NCI-H82 treated with DMSO at 0.1 percent for 48 hours (cell line): Measurements from ENCODE around the gene MLLT11.

Experiments used
- DNase-seq: peaks from one replicate; lab custom pipeline; 2025; ENCODE audit not compliant: unreplicated experiment; lab: John Stamatoyannopoulos, UW

The MLLT11 gene, protein sequence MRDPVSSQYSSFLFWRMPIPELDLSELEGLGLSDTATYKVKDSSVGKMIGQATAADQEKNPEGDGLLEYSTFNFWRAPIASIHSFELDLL

DNA sequence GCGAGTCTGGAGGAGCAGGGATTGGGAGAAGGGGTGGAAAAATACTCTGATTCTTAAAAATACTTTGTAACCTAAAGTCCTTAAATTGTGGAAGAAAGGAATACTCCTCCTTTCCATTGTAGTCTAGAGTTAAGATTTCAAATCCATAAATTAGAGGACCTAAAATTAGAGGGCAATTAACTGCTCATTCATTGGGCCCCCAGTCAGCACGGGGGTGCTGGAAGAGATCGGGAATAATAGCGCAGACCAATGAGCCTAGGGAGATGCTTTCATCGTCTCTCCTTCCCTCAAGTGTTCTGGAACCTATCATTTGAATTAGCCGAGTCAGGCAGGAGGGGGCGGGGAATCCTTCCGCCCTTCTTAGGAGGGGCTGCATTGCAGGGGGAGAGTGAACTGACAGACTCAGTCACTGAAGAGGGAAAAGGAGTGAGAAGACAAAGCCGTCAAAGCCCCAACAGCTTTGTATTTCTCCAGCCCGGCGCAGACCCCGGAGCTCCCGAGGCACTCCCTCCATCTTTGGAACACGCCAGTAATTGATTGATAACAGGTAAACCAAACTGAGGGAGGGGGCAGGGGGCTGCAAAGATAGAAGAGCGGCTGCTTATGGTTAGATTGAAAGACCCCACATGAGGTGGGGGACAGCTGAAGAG lies at the start of gene MLLT11:
Gene MLLT11, plus strand, starts transcription at position 391 of the 650 bp plus-strand sequence. CDS start 6,828 bp downstream, outside the sequence.
- DNase-seq = peak; percentile 89

DNA sequence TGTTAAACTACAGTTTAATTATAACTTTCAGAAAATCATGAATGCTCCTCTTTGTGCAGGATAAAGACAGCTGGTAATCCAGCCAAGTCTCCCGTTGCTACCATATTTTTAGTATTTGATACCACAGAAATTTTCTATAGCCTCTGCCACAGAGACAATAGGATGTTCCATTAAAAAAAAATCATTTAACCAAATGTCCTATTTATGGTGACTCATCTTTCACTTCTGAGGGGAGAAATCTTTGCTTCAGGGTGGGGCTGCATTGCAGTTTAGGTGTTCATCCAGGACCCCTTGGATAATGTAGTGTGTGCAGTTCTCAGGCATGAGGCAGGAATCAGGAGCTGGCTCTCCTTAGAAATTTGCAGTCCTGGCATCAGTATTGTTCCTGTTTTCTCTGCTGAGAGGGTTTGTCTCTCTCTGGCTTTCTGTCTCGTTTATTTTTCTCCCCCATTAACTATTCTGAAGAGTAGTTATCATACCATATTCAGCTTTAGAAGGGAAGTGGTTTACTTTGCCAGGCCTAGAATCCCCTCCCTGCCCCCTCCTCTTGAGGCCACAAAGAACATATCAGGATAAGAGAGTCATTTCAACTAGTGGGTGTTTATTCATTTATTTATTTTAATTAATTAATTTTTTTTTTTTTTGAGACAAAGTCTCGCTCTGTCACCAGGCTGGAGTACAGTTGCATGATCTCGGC lies 48.9 kb upstream of the MLLT11 start:
- no peak for DNase-seq

DNA sequence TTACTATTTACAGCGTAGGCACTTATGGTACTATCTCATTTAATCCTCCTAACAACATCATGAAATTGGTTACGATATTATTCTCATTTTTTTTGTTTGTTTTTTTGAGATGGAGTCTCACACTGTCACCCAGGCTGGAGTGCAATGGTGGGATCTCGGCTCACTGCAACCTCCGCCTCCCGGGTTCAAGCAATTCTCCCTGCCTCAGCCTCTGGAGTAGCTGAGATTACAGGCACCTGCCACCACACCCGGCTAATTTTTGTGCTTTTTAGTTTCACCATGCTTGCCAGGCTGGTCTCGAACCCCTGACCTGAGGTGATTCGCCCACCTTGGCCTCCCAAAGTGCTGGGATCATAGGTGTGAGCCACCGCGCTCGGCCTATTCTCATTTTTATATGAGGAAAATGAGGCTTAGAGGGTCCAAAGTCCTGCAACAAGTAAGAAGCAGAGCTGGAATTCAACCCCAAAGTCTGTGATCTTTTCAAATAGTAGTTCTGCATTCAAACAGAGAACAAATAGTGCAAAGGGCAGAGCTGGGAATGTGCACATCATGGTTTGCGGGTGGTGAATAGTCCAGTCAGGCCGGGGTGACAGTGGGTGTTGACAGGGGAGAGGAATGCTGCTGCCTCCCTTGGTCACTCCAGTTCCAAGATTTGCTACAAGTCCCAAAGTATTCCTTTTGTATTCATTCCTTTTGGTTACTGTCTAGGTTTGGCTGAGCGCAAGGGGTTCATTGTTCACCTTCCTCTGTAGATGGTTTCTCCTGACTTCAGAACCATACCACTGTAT lies 47.3 kb upstream of the MLLT11 start:
- DNase-seq = no peak

DNA sequence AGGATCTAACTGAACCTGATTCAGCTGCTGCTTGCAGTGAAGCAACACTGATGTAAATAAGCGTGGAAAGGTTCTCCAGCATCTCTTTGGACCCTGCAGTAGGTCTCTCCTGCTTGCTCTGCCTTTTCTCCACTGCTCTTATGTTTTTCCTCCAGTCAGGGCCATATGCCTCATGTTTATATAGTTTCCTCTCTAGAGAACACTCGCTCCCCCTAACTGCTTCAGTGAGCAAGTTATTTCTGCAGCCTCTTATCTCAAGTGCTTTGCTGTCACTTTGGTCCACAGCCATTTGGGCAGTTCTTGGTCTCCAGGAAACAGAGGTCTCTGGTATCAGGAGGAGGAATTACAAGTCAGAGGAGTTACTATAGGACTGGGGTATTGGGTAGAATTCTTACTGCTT lies 46.7 kb upstream of the MLLT11 start:
- no peak for DNase-seq

DNA sequence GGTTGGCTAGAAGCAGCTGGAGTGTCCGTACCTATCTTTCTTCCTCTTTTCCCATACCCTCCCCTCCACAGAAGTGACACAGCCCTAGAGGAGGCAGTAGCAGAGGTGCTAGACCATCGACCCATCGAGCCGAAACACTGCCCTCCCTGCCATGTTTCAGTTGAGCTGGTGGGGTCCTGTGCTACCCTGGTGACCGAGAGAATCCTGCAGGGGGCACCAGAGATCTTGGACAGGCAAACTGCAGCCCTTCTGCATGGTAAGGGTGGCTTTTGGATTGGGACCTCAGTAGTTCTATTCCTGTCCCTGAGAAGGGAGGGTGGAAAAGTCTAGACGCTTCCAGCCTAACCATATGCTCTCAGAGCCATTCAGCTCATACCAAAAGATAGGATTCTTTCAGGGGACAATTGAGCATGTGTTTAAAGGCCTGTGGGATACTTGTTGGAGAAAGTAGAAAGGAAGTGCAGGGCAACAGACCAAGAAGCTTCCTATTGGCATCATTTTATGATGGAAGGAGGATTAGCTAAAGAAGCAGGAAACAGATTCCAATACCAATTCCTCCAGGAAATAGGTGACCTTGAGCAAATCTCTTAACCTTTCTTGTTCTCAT lies 35.6 kb upstream of the MLLT11 start:
- DNase-seq = peak; percentile 31

DNA sequence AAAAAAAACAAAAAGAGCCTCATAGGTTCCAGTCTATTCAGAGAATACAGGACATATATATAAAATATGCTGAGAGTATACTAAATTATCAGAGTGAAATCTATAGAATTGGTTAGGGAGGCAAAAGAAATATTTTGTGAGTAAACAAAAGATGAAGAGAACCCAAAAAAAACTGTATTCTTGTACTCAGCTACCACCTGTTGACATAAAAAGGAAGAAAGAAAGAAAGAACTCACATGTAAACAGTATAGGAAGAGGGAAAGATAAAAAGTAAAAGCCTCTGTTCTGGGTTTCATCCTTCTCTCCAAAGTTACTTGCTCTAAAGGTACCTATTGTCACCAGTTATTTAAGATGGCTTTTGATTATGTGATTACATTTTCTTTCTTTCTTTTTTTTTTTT lies 33.7 kb upstream of the MLLT11 start:
- no peak for DNase-seq

DNA sequence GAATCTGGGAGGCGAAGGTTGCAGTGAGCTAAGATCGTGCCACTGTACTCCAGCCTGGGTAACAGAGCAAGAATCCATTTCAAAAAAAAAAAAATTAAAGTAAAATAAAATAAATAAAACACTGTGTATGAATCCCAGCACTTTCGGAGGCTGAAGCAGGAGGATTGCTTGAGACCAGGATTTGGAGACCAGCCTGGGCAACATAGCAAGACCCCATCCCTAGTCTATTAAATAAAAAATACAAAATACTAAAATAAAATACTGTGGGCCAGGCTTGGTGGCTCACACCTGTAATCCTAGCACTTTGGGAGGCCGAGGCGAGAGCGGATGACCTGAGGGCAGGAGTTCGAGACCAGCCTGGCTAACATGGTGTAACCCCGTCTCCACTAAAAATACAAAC lies 28.0 kb upstream of the MLLT11 start:
- no peak for DNase-seq

DNA sequence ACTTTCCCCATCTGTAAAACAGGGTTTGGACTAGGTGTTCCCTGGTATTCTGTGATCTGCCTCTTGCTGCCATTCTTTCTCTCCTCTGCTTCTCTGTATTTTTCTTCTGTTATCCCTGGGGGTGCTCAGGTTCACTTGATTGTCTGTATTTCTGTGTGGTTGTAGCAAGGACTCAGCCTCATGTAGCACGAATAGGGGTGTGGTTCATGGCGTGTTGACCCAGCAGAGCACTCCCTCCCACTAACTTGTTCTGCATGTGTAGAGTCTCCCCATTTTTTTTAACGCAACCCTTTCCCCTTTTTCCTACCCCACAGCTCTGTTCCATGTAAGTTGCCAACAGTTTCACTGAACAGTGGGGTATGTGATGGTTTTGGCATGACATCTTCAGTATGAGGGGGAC lies 25.0 kb upstream of the MLLT11 start:
- no peak for DNase-seq

DNA sequence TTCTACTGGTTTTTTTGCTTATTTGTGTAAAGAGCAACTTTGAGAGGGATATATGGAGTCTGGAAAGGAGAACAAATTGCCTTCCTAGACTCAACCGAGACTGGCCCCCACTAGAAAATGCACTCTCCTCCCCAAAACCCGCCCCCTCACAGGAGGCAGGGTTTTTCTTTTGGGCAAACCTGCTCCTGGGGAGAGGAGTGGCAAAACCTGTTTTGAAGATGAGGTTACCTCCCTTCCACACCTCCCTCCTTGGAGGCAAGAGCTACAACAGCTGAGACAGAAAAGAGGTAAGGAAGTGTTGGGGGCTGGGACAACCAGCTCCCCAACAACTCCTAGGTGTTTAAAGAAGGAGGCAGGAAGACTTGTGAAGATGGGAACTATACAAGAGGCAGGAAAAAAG lies 23.8 kb upstream of the MLLT11 start, which contains the start of gene BNIPL:
Gene BNIPL, plus strand, starts transcription at position 231 of the 400 bp plus-strand sequence. Its CDS starts 140 bp downstream, at position 371.
- DNase-seq = no peak

DNA sequence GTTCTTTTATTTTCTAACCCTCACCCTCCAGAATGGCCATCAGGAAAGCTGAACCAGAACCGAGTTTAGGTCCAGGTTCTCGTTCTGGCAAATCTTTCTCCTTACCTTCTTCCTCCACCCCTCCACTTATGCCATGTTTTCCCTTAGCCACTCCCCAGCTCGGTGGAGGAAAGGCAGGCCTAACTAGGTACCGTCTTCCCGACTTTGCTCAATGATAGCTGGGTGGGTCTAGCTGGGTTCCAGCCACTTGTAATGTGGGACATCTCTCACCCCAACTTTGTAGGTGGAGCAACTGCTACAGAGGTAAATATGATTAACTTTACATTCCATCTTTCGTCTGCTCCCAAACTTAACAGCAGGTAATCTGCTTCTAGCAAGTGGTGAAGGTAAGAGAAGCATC lies 23.2 kb upstream of the MLLT11 start:
- DNase-seq = no peak

DNA sequence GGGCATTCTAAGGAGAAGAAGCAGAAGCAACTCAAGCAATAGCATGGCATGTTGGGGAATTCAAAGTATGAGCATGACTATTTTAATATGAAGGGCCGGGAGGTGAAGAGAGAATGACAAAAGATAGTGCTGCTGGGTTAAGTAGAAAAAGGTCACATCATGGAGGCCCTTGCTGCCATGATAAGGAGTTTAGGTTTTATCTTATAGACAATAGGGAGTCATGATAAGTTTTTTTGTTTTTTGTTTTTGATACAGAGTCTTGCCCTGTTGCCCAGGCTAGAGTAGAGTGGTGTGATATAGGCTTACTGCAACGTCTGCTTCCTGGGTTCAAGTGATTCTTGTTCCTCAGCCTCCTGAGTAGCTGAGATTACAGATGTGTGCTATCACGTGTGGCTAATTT lies 20.7 kb upstream of the MLLT11 start:
- DNase-seq = no peak

DNA sequence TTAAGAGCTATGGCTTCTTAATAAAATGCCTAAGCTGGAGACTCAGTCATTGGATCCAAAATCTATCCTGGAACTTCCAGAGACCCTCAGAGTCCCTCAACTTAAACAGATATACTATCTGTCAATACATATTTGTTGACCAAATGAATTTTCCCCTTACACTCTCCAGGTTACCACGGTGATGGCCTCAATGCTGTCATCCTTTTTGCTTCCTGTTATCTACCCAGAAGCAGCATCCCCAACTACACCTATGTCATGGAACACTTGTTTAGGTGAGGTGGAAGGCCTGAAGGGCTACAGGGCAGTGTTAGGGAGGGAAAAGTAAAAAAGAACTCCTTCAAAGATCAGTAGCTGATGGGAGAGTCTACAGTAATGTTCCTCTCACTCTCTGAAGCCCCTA lies 17.0 kb upstream of the MLLT11 start:
- no peak for DNase-seq

DNA sequence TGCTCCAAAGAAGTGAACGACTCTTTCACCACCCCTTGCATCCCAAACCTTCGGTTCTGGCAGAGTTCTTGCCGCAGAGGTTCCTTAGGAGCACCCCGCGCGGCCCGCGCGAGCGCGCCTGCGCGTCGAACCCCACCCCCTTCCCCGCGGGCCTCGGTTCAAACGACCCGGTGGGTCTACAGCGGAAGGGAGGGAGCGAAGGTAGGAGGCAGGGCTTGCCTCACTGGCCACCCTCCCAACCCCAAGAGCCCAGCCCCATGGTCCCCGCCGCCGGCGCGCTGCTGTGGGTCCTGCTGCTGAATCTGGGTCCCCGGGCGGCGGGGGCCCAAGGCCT lies 12.6 kb upstream of the MLLT11 start, which contains the start of gene C1orf56:
Gene C1orf56, plus strand, starts transcription at position 161 of the 334 bp plus-strand sequence. Its CDS starts 97 bp downstream, at position 258.
- DNase-seq = peak; percentile 59

DNA sequence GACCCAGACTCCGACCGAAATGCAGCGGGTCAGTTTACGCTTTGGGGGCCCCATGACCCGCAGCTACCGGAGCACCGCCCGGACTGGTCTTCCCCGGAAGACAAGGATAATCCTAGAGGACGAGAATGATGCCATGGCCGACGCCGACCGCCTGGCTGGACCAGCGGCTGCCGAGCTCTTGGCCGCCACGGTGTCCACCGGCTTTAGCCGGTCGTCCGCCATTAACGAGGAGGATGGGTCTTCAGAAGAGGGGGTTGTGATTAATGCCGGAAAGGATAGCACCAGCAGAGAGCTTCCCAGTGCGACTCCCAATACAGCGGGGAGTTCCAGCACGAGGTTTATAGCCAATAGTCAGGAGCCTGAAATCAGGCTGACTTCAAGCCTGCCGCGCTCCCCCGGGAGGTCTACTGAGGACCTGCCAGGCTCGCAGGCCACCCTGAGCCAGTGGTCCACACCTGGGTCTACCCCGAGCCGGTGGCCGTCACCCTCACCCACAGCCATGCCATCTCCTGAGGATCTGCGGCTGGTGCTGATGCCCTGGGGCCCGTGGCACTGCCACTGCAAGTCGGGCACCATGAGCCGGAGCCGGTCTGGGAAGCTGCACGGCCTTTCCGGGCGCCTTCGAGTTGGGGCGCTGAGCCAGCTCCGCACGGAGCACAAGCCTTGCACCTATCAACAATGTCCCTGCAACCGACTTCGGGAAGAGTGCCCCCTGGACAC lies 12.1 kb upstream of the MLLT11 start:
- peak; percentile 46 for DNase-seq

DNA sequence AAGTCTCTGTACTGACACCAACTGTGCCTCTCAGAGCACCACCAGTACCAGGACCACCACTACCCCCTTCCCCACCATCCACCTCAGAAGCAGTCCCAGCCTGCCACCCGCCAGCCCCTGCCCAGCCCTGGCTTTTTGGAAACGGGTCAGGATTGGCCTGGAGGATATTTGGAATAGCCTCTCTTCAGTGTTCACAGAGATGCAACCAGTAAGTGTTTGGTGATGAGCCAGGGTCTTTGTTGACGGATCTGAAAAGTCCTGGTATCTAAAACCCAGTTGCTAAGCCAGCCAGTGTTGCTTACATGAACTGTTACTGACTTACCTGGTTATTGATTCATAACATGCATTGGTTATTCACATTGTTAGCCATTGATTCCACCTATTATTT lies 11.6 kb upstream of the MLLT11 start:
- DNase-seq = no peak

DNA sequence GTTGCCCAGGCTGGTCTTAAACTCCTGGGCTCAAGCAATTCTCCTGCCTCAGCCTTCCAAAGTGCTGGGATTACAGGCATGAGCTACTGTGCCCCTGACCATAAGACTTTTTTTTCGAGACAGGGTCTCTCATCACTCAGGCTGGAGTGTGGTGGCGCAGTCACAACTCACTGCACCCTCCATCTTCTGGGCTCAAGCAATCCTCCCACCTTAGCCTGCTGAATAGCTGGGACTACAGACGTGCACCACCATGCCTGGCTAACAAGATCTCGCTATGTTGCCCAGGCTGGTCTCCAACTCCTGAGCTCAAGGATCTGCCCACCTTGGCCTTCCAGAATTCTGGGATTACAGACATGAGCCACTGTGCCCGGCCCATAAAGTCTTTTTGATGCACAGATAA lies 10.7 kb upstream of the MLLT11 start:
- DNase-seq = no peak

DNA sequence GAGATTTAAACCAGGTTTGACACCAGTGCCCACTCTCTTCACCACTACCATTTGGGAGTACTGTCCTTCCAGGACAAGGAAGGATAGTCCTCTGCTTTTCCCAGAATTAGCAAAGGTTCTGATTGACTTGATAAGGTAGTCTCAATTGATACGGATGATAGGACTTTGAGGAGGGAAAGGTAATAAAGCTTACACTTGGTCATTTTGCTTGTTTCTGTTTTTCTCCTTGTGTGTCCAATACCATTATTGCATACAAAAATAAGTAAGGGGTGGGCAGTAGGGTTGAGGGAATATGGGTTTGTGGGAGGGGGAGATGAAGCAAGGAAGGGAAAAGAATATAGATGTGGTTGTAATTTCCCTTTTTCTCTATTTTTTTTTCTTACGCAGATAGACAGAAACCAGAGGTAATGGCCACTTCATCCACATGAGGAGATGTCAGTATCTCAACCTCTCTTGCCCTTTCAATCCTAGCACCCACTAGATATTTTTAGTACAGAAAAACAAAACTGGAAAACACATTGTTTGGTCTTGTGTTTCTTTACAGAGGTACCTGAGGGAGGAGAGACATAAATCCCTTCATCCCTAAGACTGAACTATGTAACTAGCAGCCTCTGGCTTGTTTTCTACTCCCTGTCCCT lies 10.0 kb upstream of the MLLT11 start:
- DNase-seq = no peak

DNA sequence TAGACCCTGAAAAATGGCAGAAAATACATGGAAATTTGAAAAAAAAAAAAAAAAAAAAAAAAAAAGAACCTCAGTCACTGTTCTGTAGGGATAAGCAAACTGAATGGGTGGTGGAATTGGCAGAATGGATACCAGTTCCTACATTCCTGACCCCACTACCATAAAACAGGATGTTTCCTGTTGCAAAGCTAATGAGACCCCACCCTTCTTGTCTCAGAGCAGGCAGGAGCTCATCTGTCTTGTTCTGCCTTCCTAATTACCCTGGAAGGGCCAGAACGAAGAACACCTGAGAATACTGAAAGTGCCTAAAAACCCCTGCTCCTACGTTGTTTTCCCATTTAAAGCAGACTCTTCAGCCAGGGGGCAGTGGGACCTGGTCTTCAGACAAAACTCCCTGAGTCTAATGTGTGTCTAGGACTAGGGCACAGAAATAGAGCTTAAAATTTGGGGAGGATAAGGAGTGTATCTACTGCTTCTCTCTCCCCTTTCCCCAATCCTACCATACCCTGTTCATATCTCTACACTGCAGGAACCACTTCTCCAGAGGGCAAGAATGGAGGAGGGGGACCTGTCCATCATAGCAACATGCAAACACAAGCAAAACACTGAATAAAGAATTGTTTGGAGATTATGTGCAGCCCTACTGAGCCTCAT lies 8.7 kb upstream of the MLLT11 start:
- no peak for DNase-seq

DNA sequence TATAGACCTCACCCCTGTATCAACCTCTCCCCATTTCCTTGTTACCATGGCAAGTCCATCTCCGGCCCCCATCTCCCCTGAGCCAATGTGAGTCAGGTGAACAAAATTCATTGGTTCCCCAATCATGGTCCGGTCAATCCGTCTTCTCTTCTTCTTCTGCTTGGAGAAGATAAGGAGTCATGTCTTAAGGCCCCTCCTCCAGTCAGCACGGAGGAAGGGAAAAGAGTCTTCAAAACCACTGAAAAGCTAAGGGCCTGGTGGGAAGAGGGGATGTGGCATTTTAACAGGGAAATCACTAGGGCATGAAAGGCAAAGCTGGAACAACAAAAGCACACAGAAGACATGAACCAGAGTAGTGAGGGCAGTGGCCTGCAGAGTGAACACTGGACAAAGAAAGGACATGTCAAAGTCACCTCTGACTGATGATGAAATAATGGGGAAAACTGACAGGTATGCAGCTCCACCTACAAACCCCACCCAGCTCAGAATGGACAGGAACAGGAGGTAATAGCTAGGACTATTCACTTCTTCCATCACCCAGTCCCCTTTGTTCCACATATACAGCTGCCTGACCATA lies 5.1 kb upstream of the MLLT11 start:
- DNase-seq = no peak
